Suprapubic skin (tissue), 4 donors: Measurements from ENCODE around the gene LPAR1.

Experiments
- EP300 ChIP-seq: sonication (generic); formaldehyde crosslinking; IDR thresholded peaks from one replicate; pipeline ENCODE4 v1.6.1; 2017; ENCODE audit warnings: antibody characterized with exemption
- POLR2A ChIP-seq, 2 donors: fragments of 450-650 bp; IDR thresholded peaks; one replicate each; pipeline ENCODE4 v1.6.1; 2017; ENCODE audit warnings: antibody characterized with exemption in 2 of 2, mild to moderate bottlenecking in 2 of 2, moderate library complexity in 2 of 2
- POLR2AphosphoS5 ChIP-seq, 3 donors: sonication (generic); formaldehyde crosslinking; IDR thresholded peaks; one replicate each; pipeline ENCODE4 v1.6.1; 2017; ENCODE audit warnings: antibody characterized with exemption in 3 of 3
- TF ChIP-seq, protein P1 (sequence below), 2 donors: fragments of 200-600 bp in 1 of 2; fragments of 450-650 bp in 1 of 2; sonication (generic) in 1 of 2; IDR thresholded peaks; one replicate each; pipeline ENCODE4 v1.5.1; 2016 to 2019; ENCODE audit warnings: antibody characterized with exemption in 2 of 2, mild to moderate bottlenecking in 1 of 2, moderate library complexity in 1 of 2

DNA sequence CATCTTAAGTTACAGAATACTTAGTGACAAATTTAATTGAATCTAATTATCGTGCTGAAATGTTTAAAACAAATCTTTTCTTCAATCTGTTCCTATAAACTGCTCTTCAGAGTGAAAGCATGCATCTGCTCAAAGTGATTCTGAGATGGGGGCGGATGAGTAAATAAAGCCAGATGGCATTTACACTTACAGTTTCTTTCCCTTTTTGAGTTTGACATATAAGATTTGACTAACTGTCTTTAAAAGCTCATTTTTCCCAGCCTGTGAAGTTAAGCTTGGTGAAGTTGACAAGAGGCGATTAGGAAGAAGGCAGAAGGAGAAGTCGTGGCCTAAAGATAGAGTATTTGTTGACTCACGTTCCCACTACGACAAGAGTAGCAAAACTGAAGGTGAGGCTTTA is 137.4 kb downstream of the LPAR1 start:
- TF ChIP-seq, protein P1, sequence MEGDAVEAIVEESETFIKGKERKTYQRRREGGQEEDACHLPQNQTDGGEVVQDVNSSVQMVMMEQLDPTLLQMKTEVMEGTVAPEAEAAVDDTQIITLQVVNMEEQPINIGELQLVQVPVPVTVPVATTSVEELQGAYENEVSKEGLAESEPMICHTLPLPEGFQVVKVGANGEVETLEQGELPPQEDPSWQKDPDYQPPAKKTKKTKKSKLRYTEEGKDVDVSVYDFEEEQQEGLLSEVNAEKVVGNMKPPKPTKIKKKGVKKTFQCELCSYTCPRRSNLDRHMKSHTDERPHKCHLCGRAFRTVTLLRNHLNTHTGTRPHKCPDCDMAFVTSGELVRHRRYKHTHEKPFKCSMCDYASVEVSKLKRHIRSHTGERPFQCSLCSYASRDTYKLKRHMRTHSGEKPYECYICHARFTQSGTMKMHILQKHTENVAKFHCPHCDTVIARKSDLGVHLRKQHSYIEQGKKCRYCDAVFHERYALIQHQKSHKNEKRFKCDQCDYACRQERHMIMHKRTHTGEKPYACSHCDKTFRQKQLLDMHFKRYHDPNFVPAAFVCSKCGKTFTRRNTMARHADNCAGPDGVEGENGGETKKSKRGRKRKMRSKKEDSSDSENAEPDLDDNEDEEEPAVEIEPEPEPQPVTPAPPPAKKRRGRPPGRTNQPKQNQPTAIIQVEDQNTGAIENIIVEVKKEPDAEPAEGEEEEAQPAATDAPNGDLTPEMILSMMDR (IDR thresholded peaks at IDR 0.05): no peak
- TF ChIP-seq POLR2A (IDR thresholded peaks at IDR 0.05): no peak
- TF ChIP-seq EP300: no peak
- no peak for TF ChIP-seq POLR2AphosphoS5 (IDR thresholded peaks at IDR 0.05)
